Rectal smooth muscle tissue (tissue), 1 donor: ENCODE data around the gene RIPOR2.

Experiments
- H3K27ac ChIP-seq: one replicate; pipeline ENCODE4 v1.7.0; 2013; ENCODE audit warnings: low read depth, low read length, inconsistent platforms
- H3K27me3 ChIP-seq: one replicate; pipeline ENCODE4 v1.7.0; 2013; ENCODE audit warnings: low read length; ENCODE audit not compliant: control insufficient read depth, insufficient read depth
- H3K36me3 ChIP-seq: one replicate; pipeline ENCODE4 v1.7.0; 2013; ENCODE audit warnings: low read length; ENCODE audit not compliant: control insufficient read depth, insufficient read depth
- H3K4me1 ChIP-seq: one replicate; pipeline ENCODE4 v1.7.0; 2013; ENCODE audit warnings: low read length; ENCODE audit not compliant: control insufficient read depth, insufficient read depth
- H3K4me3 ChIP-seq: one replicate; pipeline ENCODE4 v1.7.0; 2013; ENCODE audit warnings: low read length
- H3K9ac ChIP-seq: one replicate; pipeline ENCODE4 v1.7.0; 2013; ENCODE audit warnings: low read length

The RIPOR2 gene

DNA sequence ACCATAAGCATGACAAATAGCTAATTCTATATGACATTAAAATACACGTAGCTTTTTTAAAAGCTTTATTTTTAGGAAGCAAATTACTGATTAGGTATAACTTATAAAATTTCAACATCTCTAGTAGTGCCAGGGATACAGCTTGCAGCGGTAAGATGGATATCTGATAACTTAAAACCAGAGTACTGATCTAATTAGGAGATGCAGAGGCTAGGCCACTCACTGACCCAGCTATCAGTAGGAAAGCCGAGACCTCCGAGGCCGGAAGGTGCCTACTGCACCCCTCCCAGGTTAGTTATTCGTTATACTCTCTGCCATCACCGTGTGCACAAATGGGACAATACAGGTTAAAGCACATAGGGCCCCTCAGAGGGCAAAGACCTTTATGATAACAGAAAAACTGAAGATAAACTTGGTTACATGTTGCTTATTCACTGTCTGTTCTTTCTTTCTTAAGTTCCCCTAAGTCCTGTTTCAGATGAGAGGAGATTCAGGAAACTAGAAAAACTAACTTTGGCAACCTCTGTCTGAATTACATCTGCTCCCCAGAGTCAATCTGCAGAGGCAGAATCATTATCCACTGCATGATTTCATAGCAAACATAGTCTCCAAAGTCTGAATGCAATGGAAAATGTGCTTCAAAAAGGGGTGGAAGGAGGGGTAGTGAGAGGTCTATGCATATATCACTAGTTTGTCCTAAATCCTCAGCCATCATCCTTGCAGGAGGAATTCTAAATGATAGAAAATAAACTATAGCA, 60.8 kb downstream of the RIPOR2 start:
- Histone ChIP-seq H3K36me3 (no peaks in the 10 kb centered on the region), H3K27ac (no peak overlapping the region), H3K9ac (no peak overlapping the region)

DNA sequence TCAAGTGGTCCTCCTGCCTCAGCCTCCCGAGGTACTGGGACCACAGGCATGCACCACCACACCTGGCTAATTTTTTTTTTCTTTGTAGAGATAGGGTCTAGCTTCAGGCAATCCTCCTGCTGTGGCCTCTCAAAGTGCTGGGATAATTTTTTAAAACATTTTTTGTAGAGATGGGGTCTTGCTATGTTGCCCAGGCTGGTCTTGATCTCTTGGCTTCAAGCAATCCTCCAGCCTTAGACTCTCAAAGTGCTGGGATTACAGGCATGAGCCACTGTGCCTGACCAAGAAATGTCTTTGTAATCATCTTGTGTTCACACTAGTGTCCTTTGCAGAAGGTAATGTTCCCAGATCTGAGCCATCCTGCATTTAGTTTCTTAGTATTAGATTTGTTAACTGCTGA, 61.6 kb downstream of the RIPOR2 start:
- H3K9ac ChIP-seq = no peak overlapping the region
- no peaks in the 10 kb centered on the region for H3K4me1 ChIP-seq
- H3K4me3 ChIP-seq = no peak overlapping the region
- H3K36me3 ChIP-seq = no peaks in the 10 kb centered on the region
- H3K27ac ChIP-seq = no peak overlapping the region
- H3K27me3 ChIP-seq = no peaks in the 10 kb centered on the region

More for the DNA sequence above, 60.8 kb downstream of the RIPOR2 start:
- Histone ChIP-seq H3K4me1 (no peaks in the 10 kb centered on the region), H3K4me3 (no peak overlapping the region), H3K27me3 (no peaks in the 10 kb centered on the region)

DNA sequence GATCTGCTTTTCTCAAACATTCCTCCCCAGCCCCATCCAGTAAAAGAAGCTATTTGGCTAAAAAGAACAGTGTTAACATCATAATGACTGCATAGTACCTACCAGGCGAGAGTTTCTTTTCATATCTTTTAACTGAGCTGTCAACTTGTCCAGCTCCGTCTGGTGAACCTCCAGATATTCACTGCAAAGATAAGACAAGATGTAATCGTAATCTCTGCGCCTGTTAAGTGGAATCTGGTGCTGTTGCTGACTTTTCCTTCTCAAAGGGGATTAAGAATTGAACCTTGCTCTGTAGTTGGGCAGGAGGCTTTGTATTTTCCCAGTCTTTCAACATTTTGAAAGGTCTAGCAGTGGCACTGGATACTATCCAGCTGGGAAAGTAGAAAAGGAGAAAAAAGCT, 63.0 kb downstream of the RIPOR2 start:
- Histone ChIP-seq H3K27ac (no peak overlapping the region), H3K27me3 (no peaks in the 10 kb centered on the region), H3K9ac (no peak overlapping the region), H3K36me3 (no peaks in the 10 kb centered on the region), H3K4me1 (no peaks in the 10 kb centered on the region), H3K4me3 (no peak overlapping the region)

DNA sequence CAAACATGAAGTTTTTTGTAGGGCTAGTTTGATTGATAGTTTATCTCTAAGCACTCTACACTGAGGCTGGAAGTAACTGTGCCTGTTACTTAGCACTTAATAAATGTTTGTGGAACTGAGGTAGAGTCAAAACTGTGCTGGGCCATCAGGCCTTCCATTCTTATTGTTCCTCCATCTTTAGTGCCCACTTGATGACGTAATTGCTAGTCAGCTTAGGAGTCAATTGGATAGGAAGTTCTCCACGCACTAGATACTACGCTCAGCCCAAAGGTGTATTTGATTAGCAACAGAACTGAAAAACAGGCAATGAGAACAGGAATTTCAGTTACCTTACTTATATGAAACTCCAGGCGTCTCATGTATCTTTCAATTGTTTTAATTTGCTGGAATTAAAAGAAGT, 67.0 kb downstream of the RIPOR2 start:
- no peak overlapping the region for H3K4me3 ChIP-seq
- H3K36me3 ChIP-seq = peaks cover 2% of the 10 kb centered on the region
- H3K4me1 ChIP-seq = no peaks in the 10 kb centered on the region
- H3K27me3 ChIP-seq = no peaks in the 10 kb centered on the region
- H3K9ac ChIP-seq = no peak overlapping the region
- no peak overlapping the region for H3K27ac ChIP-seq

DNA sequence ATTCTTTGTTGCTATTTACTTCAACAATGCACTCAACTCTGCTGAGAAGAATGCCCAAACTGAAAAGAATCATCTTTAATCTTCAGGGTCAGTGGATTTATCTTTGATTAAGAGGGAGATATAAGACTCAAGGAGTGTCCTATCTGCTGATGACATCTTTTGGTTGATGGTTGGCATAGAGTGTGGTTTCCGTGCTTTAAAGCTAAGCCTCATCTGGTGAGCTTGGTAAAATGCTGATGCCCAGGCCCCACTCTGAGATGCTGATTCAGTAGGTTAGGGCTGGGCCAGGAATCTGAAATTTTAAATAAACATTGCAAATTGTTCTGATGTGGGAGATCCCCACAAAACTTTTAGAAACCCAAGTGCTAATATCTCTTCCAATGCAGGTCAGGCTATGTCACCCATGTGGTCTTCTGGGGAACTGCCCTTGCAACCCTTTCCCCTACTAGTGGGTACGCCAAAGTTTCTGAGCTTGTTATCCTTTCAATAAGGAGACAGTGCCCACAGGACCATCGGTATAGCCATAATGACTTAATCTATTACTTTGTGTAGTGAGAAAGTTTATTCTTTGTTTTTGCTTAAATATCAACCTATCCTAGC, 68.6 kb downstream of the RIPOR2 start:
- Histone ChIP-seq H3K9ac (no peak overlapping the region), H3K27ac (no peak overlapping the region), H3K4me3 (no peak overlapping the region), H3K4me1 (no peaks in the 10 kb centered on the region), H3K36me3 (peaks cover 2% of the 10 kb centered on the region), H3K27me3 (no peaks in the 10 kb centered on the region)

GRCh38 chr6:24865161-24865560, 70.6 kb downstream of the RIPOR2 start:
- H3K36me3 ChIP-seq = peaks cover 2% of the 10 kb centered on the region
- no peak overlapping the region for H3K27ac ChIP-seq
- no peak overlapping the region for H3K4me3 ChIP-seq
- H3K4me1 ChIP-seq = no peaks in the 10 kb centered on the region
- H3K9ac ChIP-seq = no peak overlapping the region
- H3K27me3 ChIP-seq = no peaks in the 10 kb centered on the region

- no peaks in the 10 kb centered on the region for H3K27me3 ChIP-seq
- H3K36me3 ChIP-seq = peaks cover 2% of the 10 kb centered on the region
- no peak overlapping the region for H3K27ac ChIP-seq
- H3K9ac ChIP-seq = no peak overlapping the region
- no peaks in the 10 kb centered on the region for H3K4me1 ChIP-seq
- H3K4me3 ChIP-seq = no peak overlapping the region
These were observed 71.4 kb downstream of the RIPOR2 start for GRCh38 chr6:24864343-24864742.

DNA sequence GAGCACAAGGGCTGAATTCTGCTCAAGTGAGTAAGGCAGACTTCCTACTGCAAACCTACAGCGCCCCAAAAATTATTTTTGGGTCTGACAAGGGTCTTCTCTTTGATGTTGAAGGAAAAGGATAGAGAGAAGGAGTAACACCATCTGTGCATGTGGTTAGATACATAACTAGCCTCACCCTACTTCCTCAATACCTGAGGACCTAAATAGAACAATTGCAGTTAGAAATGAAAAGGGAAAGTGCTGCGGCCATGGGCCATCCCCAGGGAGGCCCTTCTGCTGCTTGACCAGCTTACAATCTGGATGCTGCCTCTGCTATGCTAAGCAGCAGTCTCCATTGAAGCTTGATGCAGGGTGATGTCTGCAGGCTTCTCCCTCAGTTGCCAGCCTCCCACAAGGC, 73.8 kb downstream of the RIPOR2 start:
- H3K27ac ChIP-seq = no peak overlapping the region
- H3K4me1 ChIP-seq = no peaks in the 10 kb centered on the region
- H3K9ac ChIP-seq = no peak overlapping the region
- H3K27me3 ChIP-seq = no peaks in the 10 kb centered on the region
- H3K36me3 ChIP-seq = peaks cover 2% of the 10 kb centered on the region
- H3K4me3 ChIP-seq = no peak overlapping the region

GRCh38 chr6:24859608-24860200, 76.1 kb downstream of the RIPOR2 start:
- Histone ChIP-seq H3K4me3 (no peak overlapping the region), H3K36me3 (no peaks in the 10 kb centered on the region), H3K27me3 (no peaks in the 10 kb centered on the region)

GRCh38 chr6:24859132-24859531, 76.6 kb downstream of the RIPOR2 start:
- no peak overlapping the region for H3K27ac ChIP-seq
- H3K9ac ChIP-seq = no peak overlapping the region
- no peaks in the 10 kb centered on the region for H3K36me3 ChIP-seq
- H3K27me3 ChIP-seq = no peaks in the 10 kb centered on the region
- H3K4me3 ChIP-seq = no peak overlapping the region
- H3K4me1 ChIP-seq = no peaks in the 10 kb centered on the region

More at GRCh38 chr6:24859608-24860200, 76.1 kb downstream of the RIPOR2 start:
- Histone ChIP-seq H3K4me1 (no peaks in the 10 kb centered on the region), H3K27ac (no peak overlapping the region), H3K9ac (no peak overlapping the region)

DNA sequence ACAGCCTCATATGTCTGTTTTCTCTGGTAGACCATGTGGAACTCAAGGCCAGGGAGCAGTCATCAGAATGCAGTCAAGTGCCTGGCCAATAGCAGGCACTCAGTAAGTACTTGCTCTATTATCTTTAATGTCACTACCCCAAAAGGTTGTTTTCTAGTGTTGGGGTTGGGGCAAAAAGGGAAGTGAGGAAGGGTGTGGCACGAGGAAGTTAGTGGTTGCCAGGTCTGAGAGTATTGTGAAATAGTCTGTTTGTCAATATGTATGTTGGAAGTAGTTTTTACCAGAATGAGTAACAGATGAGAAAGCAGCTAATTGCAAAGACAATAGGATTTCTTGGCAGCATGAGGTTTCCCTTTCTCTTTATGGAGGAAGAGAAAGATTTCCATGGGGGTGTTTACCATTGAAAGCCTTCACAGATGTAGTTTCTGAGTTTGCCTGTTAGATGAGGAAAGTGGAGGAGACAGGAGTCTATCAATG, 77.5 kb downstream of the RIPOR2 start:
- H3K36me3 ChIP-seq = no peaks in the 10 kb centered on the region
- no peak overlapping the region for H3K27ac ChIP-seq
- H3K4me1 ChIP-seq = no peaks in the 10 kb centered on the region

GRCh38 chr6:24856901-24857670, 78.7 kb downstream of the RIPOR2 start:
- Histone ChIP-seq H3K4me1 (no peaks in the 10 kb centered on the region), H3K27ac (no peak overlapping the region), H3K9ac (no peak overlapping the region), H3K4me3 (no peak overlapping the region), H3K36me3 (no peaks in the 10 kb centered on the region), H3K27me3 (no peaks in the 10 kb centered on the region)

More for the DNA sequence above, 77.5 kb downstream of the RIPOR2 start:
- Histone ChIP-seq H3K9ac (no peak overlapping the region), H3K4me3 (peak overlapping the region; percentile 25), H3K27me3 (no peaks in the 10 kb centered on the region)
